ENCODE results near the gene MACROD2.

Gene MACROD2

DNA sequence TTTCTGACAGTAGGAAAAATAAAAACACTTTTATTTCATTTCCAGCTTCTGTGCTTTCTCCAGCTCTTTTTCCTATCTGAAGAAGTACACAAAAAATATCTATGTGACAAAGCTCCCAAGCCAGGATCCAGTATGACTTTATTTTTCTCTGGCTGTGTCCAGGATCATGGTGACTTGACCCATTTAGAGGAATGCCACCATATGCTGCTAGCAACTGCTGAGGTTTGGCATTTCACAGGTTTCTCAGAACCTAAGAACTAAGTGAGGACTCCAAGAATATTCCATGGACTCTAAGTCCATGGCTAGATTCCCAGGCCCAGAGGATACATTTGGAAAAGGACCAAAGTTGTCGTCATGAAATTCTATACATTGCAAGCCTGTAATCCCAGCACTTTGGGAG lies 1218.7 kb downstream of the MACROD2 start:
- FAIRE-seq (no peak), DNase-seq (ENCODE audit: insufficient read length, low spot score) (no peak)
- TF ChIP-seq, protein P1, sequence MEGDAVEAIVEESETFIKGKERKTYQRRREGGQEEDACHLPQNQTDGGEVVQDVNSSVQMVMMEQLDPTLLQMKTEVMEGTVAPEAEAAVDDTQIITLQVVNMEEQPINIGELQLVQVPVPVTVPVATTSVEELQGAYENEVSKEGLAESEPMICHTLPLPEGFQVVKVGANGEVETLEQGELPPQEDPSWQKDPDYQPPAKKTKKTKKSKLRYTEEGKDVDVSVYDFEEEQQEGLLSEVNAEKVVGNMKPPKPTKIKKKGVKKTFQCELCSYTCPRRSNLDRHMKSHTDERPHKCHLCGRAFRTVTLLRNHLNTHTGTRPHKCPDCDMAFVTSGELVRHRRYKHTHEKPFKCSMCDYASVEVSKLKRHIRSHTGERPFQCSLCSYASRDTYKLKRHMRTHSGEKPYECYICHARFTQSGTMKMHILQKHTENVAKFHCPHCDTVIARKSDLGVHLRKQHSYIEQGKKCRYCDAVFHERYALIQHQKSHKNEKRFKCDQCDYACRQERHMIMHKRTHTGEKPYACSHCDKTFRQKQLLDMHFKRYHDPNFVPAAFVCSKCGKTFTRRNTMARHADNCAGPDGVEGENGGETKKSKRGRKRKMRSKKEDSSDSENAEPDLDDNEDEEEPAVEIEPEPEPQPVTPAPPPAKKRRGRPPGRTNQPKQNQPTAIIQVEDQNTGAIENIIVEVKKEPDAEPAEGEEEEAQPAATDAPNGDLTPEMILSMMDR (IDR thresholded peaks at IDR 0.05; ENCODE audit: insufficient read depth, missing control alignments), result no peak

DNA sequence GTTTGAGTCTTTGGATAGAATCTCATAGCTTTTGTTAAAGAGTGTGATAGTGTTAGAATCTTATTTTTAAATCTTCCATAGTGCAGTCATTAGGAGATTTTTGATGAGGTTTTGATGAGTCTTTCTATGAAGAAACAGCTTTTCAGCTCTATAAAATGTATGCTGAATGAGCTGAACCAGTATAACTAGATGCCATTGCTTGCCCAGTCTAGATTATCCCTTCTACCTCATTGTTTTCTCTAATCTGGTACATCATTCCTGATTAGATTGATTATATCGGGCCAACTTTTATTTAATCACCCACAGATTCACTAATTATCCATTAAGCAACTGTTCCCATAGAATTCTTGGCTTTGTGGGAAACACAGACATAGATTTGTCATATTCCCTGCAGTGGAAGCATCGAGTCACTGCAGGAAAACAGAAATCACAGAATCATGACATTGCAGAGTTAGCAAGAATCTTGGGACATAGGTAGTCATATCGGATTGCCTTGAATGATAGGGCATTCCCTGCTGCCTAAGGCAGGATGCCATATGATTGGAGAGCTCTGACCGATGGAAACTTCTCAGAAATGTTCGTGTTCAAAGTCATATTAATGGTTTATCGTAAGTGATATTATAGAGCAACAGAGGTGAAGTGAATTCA lies 1224.8 kb downstream of the MACROD2 start:
- no peak for DNase-seq (ENCODE audit: insufficient read length, low spot score)
- TF ChIP-seq, protein P1 (IDR thresholded peaks at IDR 0.05; ENCODE audit: insufficient read depth, missing control alignments), result no peak
- FAIRE-seq, result no peak

DNA sequence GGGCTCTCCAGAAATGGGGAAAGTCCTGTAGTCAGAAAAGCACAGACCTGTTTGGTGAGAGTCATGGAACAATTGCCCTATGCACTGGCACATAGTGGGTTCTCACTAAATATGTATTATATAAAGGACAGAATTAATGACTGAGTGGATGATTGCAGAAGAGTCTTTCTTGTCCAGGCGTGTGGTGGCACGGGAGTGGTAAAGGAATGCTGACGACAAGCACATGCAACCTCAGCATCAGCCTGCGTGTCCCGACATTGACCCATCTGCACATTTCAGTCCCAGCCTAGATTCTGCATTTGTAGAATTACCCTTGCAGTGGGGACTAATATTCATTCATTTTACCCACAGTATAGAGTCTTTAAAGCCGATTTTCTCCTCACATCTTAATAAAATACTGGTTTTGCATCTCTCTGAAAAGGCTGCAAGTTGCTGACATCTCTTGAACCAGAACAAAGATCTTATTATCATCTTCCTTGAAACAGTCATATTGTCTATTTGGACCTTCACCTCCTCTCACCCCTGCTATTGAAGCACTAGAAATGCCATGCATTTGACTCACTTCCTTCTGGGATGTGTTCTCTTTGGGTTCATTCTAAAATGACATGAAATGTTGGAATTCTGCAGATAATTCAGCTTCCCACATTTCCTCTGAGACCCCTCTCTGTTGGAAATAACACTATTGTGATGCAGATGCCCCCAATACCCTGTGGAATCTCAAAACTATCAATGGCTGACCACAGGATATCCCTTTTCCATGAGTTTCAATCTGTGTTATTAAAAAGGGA lies 1225.7 kb downstream of the MACROD2 start:
- TF ChIP-seq, protein P1 (IDR thresholded peaks at IDR 0.05; ENCODE audit: insufficient read depth, missing control alignments), result no peak
- FAIRE-seq (no peak), DNase-seq (ENCODE audit: insufficient read length, low spot score) (no peak)

DNA sequence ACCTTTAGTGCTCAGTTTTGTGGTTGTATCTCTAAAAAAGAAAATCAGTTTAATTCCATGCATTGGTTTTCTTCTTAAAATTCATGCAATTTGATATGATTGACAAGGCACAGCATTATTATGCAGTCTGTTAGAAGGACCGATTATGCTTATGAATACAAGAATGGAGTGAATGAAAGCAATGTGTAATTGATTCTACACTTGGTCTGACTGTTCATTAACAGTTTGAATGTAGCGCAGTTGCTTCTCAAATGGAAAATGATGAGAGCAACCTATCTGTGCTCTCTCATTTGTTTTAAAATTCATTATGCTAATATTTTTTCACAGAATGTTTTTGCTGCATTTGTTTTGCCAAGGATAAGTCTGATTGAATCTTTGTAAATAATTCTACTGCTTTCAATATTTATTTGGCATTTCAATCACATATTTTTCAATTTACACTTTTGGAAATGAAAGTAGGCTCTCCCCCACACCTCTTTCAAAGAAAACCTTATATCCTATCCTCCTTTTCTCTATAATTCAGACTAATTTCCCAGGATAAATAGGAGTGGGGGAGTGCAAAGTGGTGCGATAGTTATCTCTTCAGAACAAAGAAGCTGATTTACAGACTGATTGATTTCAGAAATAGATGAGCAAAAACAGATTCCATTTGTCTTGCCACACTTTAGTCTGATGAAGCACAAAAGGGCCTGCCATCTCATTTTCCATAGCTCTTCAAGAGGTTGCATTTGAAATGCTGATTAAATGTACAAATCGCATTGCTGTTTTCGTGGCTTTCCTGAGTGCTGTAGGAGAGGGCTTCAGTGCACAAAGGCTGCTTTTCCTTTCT lies 1227.4 kb downstream of the MACROD2 start:
- TF ChIP-seq, protein P1 (IDR thresholded peaks at IDR 0.05; ENCODE audit: insufficient read depth, missing control alignments), result no peak
- DNase-seq (ENCODE audit: insufficient read length, low spot score) (no peak), FAIRE-seq (no peak)

DNA sequence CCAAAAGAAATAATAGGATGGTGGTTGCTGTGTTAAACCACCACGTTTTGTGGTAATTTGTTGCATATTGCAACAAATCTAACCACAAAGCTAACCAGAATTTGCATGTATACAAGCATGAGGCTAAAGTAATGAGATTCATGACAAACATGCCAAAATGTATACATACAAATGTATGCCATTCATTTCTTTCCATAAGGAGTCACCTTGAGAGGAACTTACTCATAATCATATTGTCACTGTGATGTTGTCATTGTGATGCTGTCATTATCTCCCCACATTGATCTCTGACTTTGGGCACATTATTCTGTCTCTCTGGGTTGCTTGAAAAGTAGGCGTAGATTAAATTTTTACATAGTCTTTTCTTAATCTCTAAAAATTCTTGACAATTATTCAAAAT lies 1228.9 kb downstream of the MACROD2 start:
- FAIRE-seq (no peak), DNase-seq (ENCODE audit: insufficient read length, low spot score) (no peak)
- TF ChIP-seq, protein P1 (IDR thresholded peaks at IDR 0.05; ENCODE audit: insufficient read depth, missing control alignments), result no peak

DNA sequence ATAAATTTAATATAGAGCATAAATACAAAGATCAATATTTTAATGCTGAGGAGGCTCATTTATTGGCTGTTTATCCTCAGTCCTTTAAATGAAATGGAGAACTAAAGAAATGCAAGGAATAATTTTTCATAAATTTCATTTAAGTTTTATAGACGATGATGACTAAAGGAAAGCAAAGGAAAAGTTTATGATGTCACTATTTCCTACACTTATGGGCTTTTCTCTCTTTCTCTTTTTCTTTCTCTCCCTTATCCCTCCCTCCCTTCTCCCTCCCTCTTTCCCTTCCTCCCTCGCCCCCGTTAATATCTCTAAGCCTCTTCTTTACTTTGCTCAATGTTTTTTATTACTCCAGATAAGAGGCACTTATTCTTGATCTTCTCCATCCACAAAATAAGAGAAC lies 1231.8 kb downstream of the MACROD2 start:
- FAIRE-seq (no peak), DNase-seq (ENCODE audit: insufficient read length, low spot score) (no peak)
- TF ChIP-seq, protein P1 (IDR thresholded peaks at IDR 0.05; ENCODE audit: insufficient read depth, missing control alignments), result no peak

All from D721Med (cell line).